Neural cell (in vitro differentiated cells): ENCODE measurements around the gene TRIM44. TPM values are rescaled to one million over a fixed set of nuclear protein-coding genes. Genes with fewer than 3 reads are reported as not detected.

ENCODE experiments used
- H2AFZ ChIP-seq: fragments of 200-600, 300-800 bp; sonication (generic), shearing (Covaris generic); 2 replicates; pipeline ENCODE4 v1.6.0; 2014; ENCODE audit warnings: low read depth, mild to moderate bottlenecking, antibody characterized with exemption, low read length, moderate library complexity
- H3F3A ChIP-seq: fragments of 200-600 bp; shearing (Covaris generic); 2 replicates; pipeline ENCODE4 v1.6.1; 2016; ENCODE audit warnings: mild to moderate bottlenecking, moderate library complexity, mixed read lengths, antibody characterized with exemption, low read length; ENCODE audit not compliant: insufficient read depth, poor library complexity, severe bottlenecking
- H3K27ac ChIP-seq: fragments of 200-600, 300-800 bp; sonication (generic), shearing (Covaris generic); 2 replicates; pipeline ENCODE4 v1.5.1; 2014; ENCODE audit warnings: mild to moderate bottlenecking, low read length, moderate library complexity
- H3K27me3 ChIP-seq: fragments of 300-800, 200-600 bp; sonication (generic), shearing (Covaris generic); 2 replicates; pipeline ENCODE4 v1.6.0; 2014; ENCODE audit warnings: mild to moderate bottlenecking, low read depth, low read length, moderate library complexity; ENCODE audit not compliant: insufficient read depth
- H3K36me3 ChIP-seq: fragments of 300-800, 200-600 bp; sonication (generic), shearing (Covaris generic); 2 replicates; pipeline ENCODE4 v1.5.1; 2014; ENCODE audit warnings: mild to moderate bottlenecking, antibody characterized with exemption, low read length, moderate library complexity; ENCODE audit not compliant: insufficient read depth
- H3K4me2 ChIP-seq: fragments of 300-800, 200-600 bp; sonication (generic), shearing (Covaris generic); 2 replicates; pipeline ENCODE4 v1.6.0; 2014; ENCODE audit warnings: mild to moderate bottlenecking, low read length
- H3K4me3 ChIP-seq: fragments of 300-800, 200-600 bp; sonication (generic), shearing (Covaris generic); 2 replicates; pipeline ENCODE4 v1.5.1; 2014; ENCODE audit warnings: mild to moderate bottlenecking, low read length, moderate library complexity
- H3K79me2 ChIP-seq: fragments of 200-600 bp; shearing (Covaris generic); replicated peaks from 2 replicates; pipeline ENCODE4 v1.6.0; 2014; ENCODE audit warnings: mild to moderate bottlenecking, low read length, moderate library complexity; ENCODE audit not compliant: insufficient read depth
- H3K9ac ChIP-seq: fragments of 300-800, 200-600 bp; sonication (generic), shearing (Covaris generic); 2 replicates; pipeline ENCODE4 v1.6.1; 2016; ENCODE audit warnings: mild to moderate bottlenecking, low read length, mixed read lengths
- H3K9me2 ChIP-seq: fragments of 200-600 bp; shearing (Covaris generic); 2 replicates; pipeline ENCODE4 v1.6.1; 2016; ENCODE audit warnings: mild to moderate bottlenecking, low read length, mixed read lengths; ENCODE audit not compliant: insufficient read depth
- H3K9me3 ChIP-seq: fragments of 200-600, 300-800 bp; sonication (generic), shearing (Covaris generic); 2 replicates; pipeline ENCODE4 v1.6.1; 2016; ENCODE audit warnings: mild to moderate bottlenecking, mixed run types, low read length, moderate library complexity, mixed read lengths
- H4K20me1 ChIP-seq: fragments of 200-600 bp; shearing (Covaris generic); 2 replicates; pipeline ENCODE4 v1.6.1; 2016; ENCODE audit warnings: mild to moderate bottlenecking, mixed run types; ENCODE audit not compliant: insufficient read depth
- CTCF ChIP-seq: fragments of 450-650 bp; IDR thresholded peaks from 2 replicates; pipeline ENCODE4 v1.5.1; 2014; ENCODE audit warnings: antibody characterized with exemption, mild to moderate bottlenecking, moderate library complexity; ENCODE audit not compliant: poor library complexity, severe bottlenecking
- EP300 ChIP-seq: fragments of 450-650 bp; conservative IDR thresholded peaks from 2 replicates; pipeline ENCODE4 v1.6.1; 2014; ENCODE audit warnings: antibody characterized with exemption, mild to moderate bottlenecking, moderate library complexity; ENCODE audit not compliant: poor library complexity, severe bottlenecking
- EZH2 ChIP-seq: fragments of 200-600, 300-800 bp; shearing (Covaris generic), sonication (generic); IDR thresholded peaks from 2 replicates; pipeline ENCODE4 v1.6.1; 2014; ENCODE audit warnings: antibody characterized with exemption, low read length, borderline replicate concordance, mild to moderate bottlenecking; ENCODE audit not compliant: insufficient read depth, poor library complexity, severe bottlenecking
- MXI1 ChIP-seq: fragments of 450-650 bp; conservative IDR thresholded peaks from 2 replicates; pipeline ENCODE4 v1.6.1; 2014; ENCODE audit warnings: antibody characterized with exemption, mild to moderate bottlenecking; ENCODE audit not compliant: poor library complexity, severe bottlenecking
- POLR2AphosphoS5 ChIP-seq: IDR thresholded peaks from 2 replicates; pipeline ENCODE4 v1.6.1; 2012
- RAD21 ChIP-seq: fragments of 450-650 bp; conservative IDR thresholded peaks from 2 replicates; pipeline ENCODE4 v1.6.1; 2014; ENCODE audit warnings: antibody characterized with exemption, mild to moderate bottlenecking, moderate library complexity
- REST ChIP-seq: IDR thresholded peaks from 2 replicates; pipeline ENCODE4 v1.6.1; 2012; ENCODE audit warnings: borderline replicate concordance
- SMC3 ChIP-seq: fragments of 450-650 bp; conservative IDR thresholded peaks from 2 replicates; pipeline ENCODE4 v1.6.1; 2014; ENCODE audit warnings: antibody characterized with exemption, mild to moderate bottlenecking, moderate library complexity; ENCODE audit not compliant: poor library complexity
- TAF1 ChIP-seq: IDR thresholded peaks from 2 replicates; pipeline ENCODE4 v1.6.1; 2012; ENCODE audit warnings: low read depth
- polyA plus RNA-seq: library from polyadenylated mRNA; depleted of rRNA; stranded (reverse); fragments of >200 nt; gene quantifications from 2 replicates; pipeline ENCODE4 v1.2.3, GENCODE V29; 2014

The TRIM44 gene
- polyA plus RNA-seq, 1 donor from 2014 or later: 14.9 TPM

GRCh38 chr11:35864131-35864530 lies 201.6 kb downstream of the TRIM44 start:
- TF ChIP-seq TAF1 (no peak), EP300 (no peak), REST (no peak), CTCF (no peak), MXI1 (no peak), RAD21 (no peak), POLR2AphosphoS5 (no peak), SMC3 (no peak), EZH2 (no peak)
- Histone ChIP-seq H3K9me3 (no peaks in the 10 kb centered on the region), H3K27ac (no peak overlapping the region)

GRCh38 chr11:35866601-35867000 lies 204.0 kb downstream of the TRIM44 start:
- Histone ChIP-seq H3K4me2 (no peak overlapping the region), H3K79me2 (no peaks in the 10 kb centered on the region), H3K9me3 (no peaks in the 10 kb centered on the region), H3K27ac (no peak overlapping the region), H3K9me2 (no peaks in the 10 kb centered on the region), H3K9ac (no peak overlapping the region), H4K20me1 (no peaks in the 10 kb centered on the region), H3K36me3 (no peaks in the 10 kb centered on the region), H3K4me3 (no peak overlapping the region), H3F3A (no peaks in the 10 kb centered on the region), H3K27me3 (no peaks in the 10 kb centered on the region), H2AFZ (no peak overlapping the region)
- TF ChIP-seq MXI1: no peak

More at GRCh38 chr11:35864131-35864530, 201.6 kb downstream of the TRIM44 start:
- Histone ChIP-seq H3K4me2 (no peak overlapping the region), H3F3A (no peaks in the 10 kb centered on the region), H3K36me3 (no peaks in the 10 kb centered on the region), H3K9me2 (no peaks in the 10 kb centered on the region), H3K27me3 (no peaks in the 10 kb centered on the region), H4K20me1 (no peaks in the 10 kb centered on the region), H3K4me3 (no peak overlapping the region), H3K79me2 (no peaks in the 10 kb centered on the region), H3K9ac (no peak overlapping the region), H2AFZ (no peak overlapping the region)

Other genes with a start within 250 kb of the TRIM44 start
- 130 and 134 TPM in 2 replicates for gene SLC1A2, start 243.2 kb upstream of the TRIM44 start, polyA plus RNA-seq
- 0.48 and 0.56 TPM in 2 replicates for gene PAMR1, start 137.2 kb upstream of the TRIM44 start, polyA plus RNA-seq
- gene FJX1, start 44.3 kb upstream of the TRIM44 start, polyA plus RNA-seq: 56.3 and 60.5 TPM in 2 replicates